Muscle of leg (tissue), 11 donors: ENCODE measurements around the gene GPR89A. TPM values are rescaled to one million over a fixed set of nuclear protein-coding genes. Genes with fewer than 3 reads are reported as not detected.
A peak's percentile ranks its signal among the peaks of the same experiment; 100 is the strongest.

Experiments used
- DNase-seq: peaks from one replicate; pipeline ENCODE4 v3.0.0; 2013
- H3K27ac ChIP-seq: one replicate; pipeline ENCODE4 v1.5.1; 2013; ENCODE audit warnings: mild to moderate bottlenecking, low read length, control low read depth
- H3K27me3 ChIP-seq: one replicate; pipeline ENCODE4 v1.6.1; 2013; ENCODE audit warnings: low read length; ENCODE audit not compliant: control insufficient read depth, insufficient read depth
- H3K36me3 ChIP-seq: one replicate; pipeline ENCODE4 v1.6.1; 2013; ENCODE audit warnings: low read length; ENCODE audit not compliant: control insufficient read depth, insufficient read depth
- H3K4me1 ChIP-seq: one replicate; pipeline ENCODE4 v1.6.1; 2013; ENCODE audit warnings: low read length; ENCODE audit not compliant: control insufficient read depth, insufficient read depth
- H3K4me3 ChIP-seq: one replicate; pipeline ENCODE4 v1.5.1; 2013; ENCODE audit warnings: low read length, control low read depth
- H3K9me3 ChIP-seq: replicated peaks from 2 replicates; pipeline ENCODE4 v1.6.1; 2013; ENCODE audit warnings: low read depth, low read length; ENCODE audit not compliant: control insufficient read depth
- WGBS: methylation state at CpG from one replicate; pipeline ENCODE4 v1.1.5; 2013; ENCODE audit warnings: missing lambda C conversion rate; ENCODE audit not compliant: insufficient coverage; 5-methylcytosine and 5-hydroxymethylcytosine counted together
- polyA plus RNA-seq, 8 donors: library from polyadenylated mRNA; unstranded; fragments of 120-200 nt; gene quantifications; one replicate each; pipeline versions ENCODE4 v1.2.1 to v1.2.3, GENCODE V29; 2013; ENCODE audit warnings: inconsistent platforms in 1 of 8, low replicate concordance in 1 of 8; ENCODE audit not compliant: insufficient read length in 8 of 8, insufficient read depth in 1 of 8
- total RNA-seq: library from RNA; stranded (reverse); fragments of 120-200 nt; gene quantifications from one replicate; pipeline ENCODE4 v1.2.4, GENCODE V29; 2013

GPR89A gene
- total and polyA plus RNA-seq, 9 donors = 8.5 to 16.9 (median 13.7) TPM

- Histone ChIP-seq H3K27ac (no peak overlapping the region), H3K4me3 (no peak overlapping the region), H3K36me3 (no peaks in the 10 kb centered on the region), H3K27me3 (no peaks in the 10 kb centered on the region), H3K4me1 (peaks cover 19% of the 10 kb centered on the region), H3K9me3 (no peaks in the 10 kb centered on the region)
- DNase-seq = peak; percentile 69
- WGBS = 65% methylated on average over 3 of the region's 5 CpGs
Observed at GRCh38 chr1:145695821-145696629, 88.2 kb downstream of the GPR89A start.

GRCh38 chr1:145696630-145696960 is 88.8 kb downstream of the GPR89A start:
- 83% methylated on average over 2 of the region's 3 CpGs for WGBS
- Histone ChIP-seq H3K4me3 (no peak overlapping the region), H3K9me3 (no peaks in the 10 kb centered on the region)

GRCh38 chr1:145701306-145701862 is 93.6 kb downstream of the GPR89A start:
- Histone ChIP-seq H3K27me3 (peaks cover 2% of the 10 kb centered on the region), H3K36me3 (no peaks in the 10 kb centered on the region), H3K4me1 (peaks cover 7% of the 10 kb centered on the region), H3K9me3 (no peaks in the 10 kb centered on the region), H3K4me3 (no peak overlapping the region), H3K27ac (no peak overlapping the region)
- WGBS = no CpG with 5 or more reads among the region's 2 CpGs
- no peak for DNase-seq

More at GRCh38 chr1:145696630-145696960, 88.8 kb downstream of the GPR89A start:
- Histone ChIP-seq H3K27ac (no peak overlapping the region), H3K4me1 (peaks cover 19% of the 10 kb centered on the region), H3K36me3 (no peaks in the 10 kb centered on the region), H3K27me3 (no peaks in the 10 kb centered on the region)
- DNase-seq = no peak

- WGBS = 86% methylated on average over 2 of the region's 2 CpGs
Observed at GRCh38 chr1:145702052-145702451, 94.3 kb downstream of the GPR89A start.

GRCh38 chr1:145702826-145703225 is 95.0 kb downstream of the GPR89A start:
- Histone ChIP-seq H3K4me1 (no peaks in the 10 kb centered on the region), H3K4me3 (no peak overlapping the region), H3K36me3 (no peaks in the 10 kb centered on the region), H3K9me3 (no peaks in the 10 kb centered on the region), H3K27ac (no peak overlapping the region), H3K27me3 (peaks cover 2% of the 10 kb centered on the region)
- DNase-seq = no peak
- WGBS = 79% methylated on average over 6 of the region's 7 CpGs

More at GRCh38 chr1:145702052-145702451, 94.3 kb downstream of the GPR89A start:
- no peak overlapping the region for H3K4me3 ChIP-seq
- DNase-seq = no peak
- no peaks in the 10 kb centered on the region for H3K9me3 ChIP-seq
- peaks cover 2% of the 10 kb centered on the region for H3K27me3 ChIP-seq
- H3K4me1 ChIP-seq = peaks cover under 1% of the 10 kb centered on the region
- no peak overlapping the region for H3K27ac ChIP-seq
- no peaks in the 10 kb centered on the region for H3K36me3 ChIP-seq

- Histone ChIP-seq H3K27ac (no peak overlapping the region), H3K36me3 (no peaks in the 10 kb centered on the region), H3K27me3 (peaks cover 4% of the 10 kb centered on the region), H3K4me3 (no peak overlapping the region), H3K9me3 (no peaks in the 10 kb centered on the region), H3K4me1 (no peaks in the 10 kb centered on the region)
- no peak for DNase-seq
- no CpG with 5 or more reads among the region's 7 CpGs for WGBS
Observed at GRCh38 chr1:145705622-145706021, 97.8 kb downstream of the GPR89A start.

- no peaks in the 10 kb centered on the region for H3K4me1 ChIP-seq
- no peak overlapping the region for H3K4me3 ChIP-seq
- DNase-seq = no peak
- H3K27me3 ChIP-seq = peaks cover 4% of the 10 kb centered on the region
- no peaks in the 10 kb centered on the region for H3K9me3 ChIP-seq
- WGBS = no CpG with 5 or more reads among the region's 2 CpGs
- H3K36me3 ChIP-seq = no peaks in the 10 kb centered on the region
- H3K27ac ChIP-seq = no peak overlapping the region
Observed at GRCh38 chr1:145706086-145706664, 98.4 kb downstream of the GPR89A start.

GRCh38 chr1:145707183-145707867 is 99.5 kb downstream of the GPR89A start, which contains the start of gene PDZK1:
PDZK1 (minus strand) TSS chr1:145707368; CDS start chr1:145688021, 19,347 bp downstream.
- WGBS = 36% methylated on average over 5 of the region's 9 CpGs
- Histone ChIP-seq H3K4me3 (no peak within 1 kb of the TSS), H3K27ac (no peak within 1 kb of the TSS), H3K36me3 (no peaks in the 10 kb centered on the region), H3K9me3 (no peaks in the 10 kb centered on the region), H3K4me1 (no peaks in the 10 kb centered on the region), H3K27me3 (peaks cover 4% of the 10 kb centered on the region)
- peak; percentile 38 for DNase-seq

- no peak for DNase-seq
- H3K27ac ChIP-seq = no peak overlapping the region
- H3K4me1 ChIP-seq = no peaks in the 10 kb centered on the region
- H3K36me3 ChIP-seq = no peaks in the 10 kb centered on the region
- no peak overlapping the region for H3K4me3 ChIP-seq
- peaks cover 4% of the 10 kb centered on the region for H3K27me3 ChIP-seq
- 56% methylated on average over 7 of the region's 7 CpGs for WGBS
- H3K9me3 ChIP-seq = no peaks in the 10 kb centered on the region
Observed at GRCh38 chr1:145708063-145708462, 100.3 kb downstream of the GPR89A start.
